Panc1 (cell line): ENCODE results near the gene EMC1. TPM values are rescaled to one million over a fixed set of nuclear protein-coding genes. Genes with fewer than 3 reads are reported as not detected.

Experiments
- total RNA-seq: library from RNA; stranded (reverse); gene quantifications from one replicate; pipeline ENCODE4 v1.2.1, GENCODE V29; 2021; ENCODE audit not compliant: unreplicated experiment

The EMC1 gene
- total RNA-seq, 1 experiment from 2014 or later, result 103 TPM

Other genes starting within 250 kb of the EMC1 start
- gene UBR4, start 41.3 kb downstream of the EMC1 start, total RNA-seq, result 126 TPM
- gene MRTO4, start 281 bp upstream of the EMC1 start, total RNA-seq, result 90.1 TPM
- 1.4 TPM for gene AKR7A3, start 37.2 kb upstream of the EMC1 start, total RNA-seq
- gene AKR7A2, start 60.6 kb upstream of the EMC1 start, total RNA-seq, result 86.6 TPM
- gene SLC66A1, start 60.8 kb upstream of the EMC1 start, total RNA-seq, result 42.0 TPM
- 491 TPM for gene CAPZB, start 234.0 kb upstream of the EMC1 start, total RNA-seq